ENCODE results near the gene BANP.
"Not testable (repeated sequence)": the region's sequence is repeated elsewhere in the genome, so short reads cannot be mapped to it uniquely, and the experiment has no call there.

BANP gene

GRCh38 chr16:87983737-87984097 is 32.5 kb downstream of the BANP start:
- not testable (repeated sequence) for H3K4me1 ChIP-seq (ENCODE audit: control insufficient read depth, insufficient read depth, low read length)

GRCh38 chr16:87984180-87984579 is 32.9 kb downstream of the BANP start:
- not testable (repeated sequence) for H3K9ac ChIP-seq (ENCODE audit: low read length); H3K4me3 ChIP-seq (ENCODE audit: low read length); H3K27ac ChIP-seq (ENCODE audit: low read depth, low read length); H3K36me3 ChIP-seq (ENCODE audit: control insufficient read depth, insufficient read depth, low read length); H3K27me3 ChIP-seq (ENCODE audit: control insufficient read depth, insufficient read depth, low read length); H3K4me1 ChIP-seq (ENCODE audit: control insufficient read depth, insufficient read depth, low read length)

More at GRCh38 chr16:87983737-87984097, 32.5 kb downstream of the BANP start:
- H3K4me3 ChIP-seq (ENCODE audit: low read length); H3K27me3 ChIP-seq (ENCODE audit: control insufficient read depth, insufficient read depth, low read length); H3K36me3 ChIP-seq (ENCODE audit: control insufficient read depth, insufficient read depth, low read length); H3K9ac ChIP-seq (ENCODE audit: low read length); H3K27ac ChIP-seq (ENCODE audit: low read depth, low read length): not testable (repeated sequence)

GRCh38 chr16:87984632-87985267 is 33.5 kb downstream of the BANP start:
- H3K27me3 ChIP-seq (ENCODE audit: control insufficient read depth, insufficient read depth, low read length) = no peaks in the 10 kb centered on the region
- H3K9ac ChIP-seq (ENCODE audit: low read length) = no peak overlapping the region
- H3K4me1 ChIP-seq (ENCODE audit: control insufficient read depth, insufficient read depth, low read length) = no peaks in the 10 kb centered on the region
- H3K4me3 ChIP-seq (ENCODE audit: low read length) = no peak overlapping the region
- H3K27ac ChIP-seq (ENCODE audit: low read depth, low read length) = no peak overlapping the region
- H3K36me3 ChIP-seq (ENCODE audit: control insufficient read depth, insufficient read depth, low read length) = peaks cover 4% of the 10 kb centered on the region

GRCh38 chr16:87985493-87985892 is 34.3 kb downstream of the BANP start:
- H3K27ac ChIP-seq (ENCODE audit: low read depth, low read length); H3K4me1 ChIP-seq (ENCODE audit: control insufficient read depth, insufficient read depth, low read length); H3K4me3 ChIP-seq (ENCODE audit: low read length); H3K27me3 ChIP-seq (ENCODE audit: control insufficient read depth, insufficient read depth, low read length); H3K9ac ChIP-seq (ENCODE audit: low read length); H3K36me3 ChIP-seq (ENCODE audit: control insufficient read depth, insufficient read depth, low read length): not testable (repeated sequence)

GRCh38 chr16:87986361-87986849 is 35.2 kb downstream of the BANP start:
- H3K4me3 ChIP-seq (ENCODE audit: low read length); H3K36me3 ChIP-seq (ENCODE audit: control insufficient read depth, insufficient read depth, low read length); H3K27ac ChIP-seq (ENCODE audit: low read depth, low read length); H3K27me3 ChIP-seq (ENCODE audit: control insufficient read depth, insufficient read depth, low read length); H3K9ac ChIP-seq (ENCODE audit: low read length); H3K4me1 ChIP-seq (ENCODE audit: control insufficient read depth, insufficient read depth, low read length): not testable (repeated sequence)

- H3K27ac ChIP-seq (ENCODE audit: low read depth, low read length); H3K4me1 ChIP-seq (ENCODE audit: control insufficient read depth, insufficient read depth, low read length); H3K36me3 ChIP-seq (ENCODE audit: control insufficient read depth, insufficient read depth, low read length); H3K27me3 ChIP-seq (ENCODE audit: control insufficient read depth, insufficient read depth, low read length); H3K4me3 ChIP-seq (ENCODE audit: low read length); H3K9ac ChIP-seq (ENCODE audit: low read length): not testable (repeated sequence)
Measured at GRCh38 chr16:87988596-87988995, 37.4 kb downstream of the BANP start.

GRCh38 chr16:87990254-87990653 is 39.0 kb downstream of the BANP start:
- not testable (repeated sequence) for H3K36me3 ChIP-seq (ENCODE audit: control insufficient read depth, insufficient read depth, low read length)

GRCh38 chr16:87992142-87992541 is 40.9 kb downstream of the BANP start:
- not testable (repeated sequence) for H3K4me1 ChIP-seq (ENCODE audit: control insufficient read depth, insufficient read depth, low read length); H3K27me3 ChIP-seq (ENCODE audit: control insufficient read depth, insufficient read depth, low read length); H3K4me3 ChIP-seq (ENCODE audit: low read length); H3K9ac ChIP-seq (ENCODE audit: low read length); H3K36me3 ChIP-seq (ENCODE audit: control insufficient read depth, insufficient read depth, low read length); H3K27ac ChIP-seq (ENCODE audit: low read depth, low read length)

More at GRCh38 chr16:87990254-87990653, 39.0 kb downstream of the BANP start:
- H3K9ac ChIP-seq (ENCODE audit: low read length); H3K27me3 ChIP-seq (ENCODE audit: control insufficient read depth, insufficient read depth, low read length); H3K4me1 ChIP-seq (ENCODE audit: control insufficient read depth, insufficient read depth, low read length); H3K27ac ChIP-seq (ENCODE audit: low read depth, low read length); H3K4me3 ChIP-seq (ENCODE audit: low read length): not testable (repeated sequence)

- H3K4me3 ChIP-seq (ENCODE audit: low read length) = no peak overlapping the region
- no peaks in the 10 kb centered on the region for H3K4me1 ChIP-seq (ENCODE audit: control insufficient read depth, insufficient read depth, low read length)
- H3K27me3 ChIP-seq (ENCODE audit: control insufficient read depth, insufficient read depth, low read length) = no peaks in the 10 kb centered on the region
- no peaks in the 10 kb centered on the region for H3K36me3 ChIP-seq (ENCODE audit: control insufficient read depth, insufficient read depth, low read length)
- no peak overlapping the region for H3K9ac ChIP-seq (ENCODE audit: low read length)
- no peak overlapping the region for H3K27ac ChIP-seq (ENCODE audit: low read depth, low read length)
Measured at GRCh38 chr16:87993901-87994300, 42.7 kb downstream of the BANP start.

GRCh38 chr16:87995644-87996043 is 44.4 kb downstream of the BANP start:
- Histone ChIP-seq H3K27me3 (ENCODE audit: control insufficient read depth, insufficient read depth, low read length) (no peaks in the 10 kb centered on the region), H3K4me1 (ENCODE audit: control insufficient read depth, insufficient read depth, low read length) (no peaks in the 10 kb centered on the region), H3K27ac (ENCODE audit: low read depth, low read length) (no peak overlapping the region), H3K36me3 (ENCODE audit: control insufficient read depth, insufficient read depth, low read length) (no peaks in the 10 kb centered on the region), H3K9ac (ENCODE audit: low read length) (no peak overlapping the region), H3K4me3 (ENCODE audit: low read length) (no peak overlapping the region)

- Histone ChIP-seq H3K9ac (ENCODE audit: low read length) (no peak overlapping the region), H3K27me3 (ENCODE audit: control insufficient read depth, insufficient read depth, low read length) (no peaks in the 10 kb centered on the region), H3K36me3 (ENCODE audit: control insufficient read depth, insufficient read depth, low read length) (no peaks in the 10 kb centered on the region), H3K27ac (ENCODE audit: low read depth, low read length) (no peak overlapping the region), H3K4me3 (ENCODE audit: low read length) (no peak overlapping the region), H3K4me1 (ENCODE audit: control insufficient read depth, insufficient read depth, low read length) (no peaks in the 10 kb centered on the region)
Measured at GRCh38 chr16:87996962-87997880, 46.0 kb downstream of the BANP start.

- not testable (repeated sequence) for H3K9ac ChIP-seq (ENCODE audit: low read length); H3K4me3 ChIP-seq (ENCODE audit: low read length); H3K27me3 ChIP-seq (ENCODE audit: control insufficient read depth, insufficient read depth, low read length); H3K36me3 ChIP-seq (ENCODE audit: control insufficient read depth, insufficient read depth, low read length); H3K4me1 ChIP-seq (ENCODE audit: control insufficient read depth, insufficient read depth, low read length); H3K27ac ChIP-seq (ENCODE audit: low read depth, low read length)
Measured at GRCh38 chr16:87998184-87998793, 47.1 kb downstream of the BANP start.

Measured in rectal smooth muscle tissue (tissue), 1 donor.